Measurements from ENCODE around the gene VIPR2. TPM values are rescaled to one million over a fixed set of nuclear protein-coding genes. Genes with fewer than 3 reads are reported as not detected.
"Not testable (repeated sequence)": the region's sequence is repeated elsewhere in the genome, so short reads cannot be mapped to it uniquely, and the experiment has no call there.

VIPR2 gene
- total RNA-seq, 4 donors from 2014 or later, result 0.33 to 0.56 TPM; not detected in 2

GRCh38 chr7:159103382-159104187 lies 41.1 kb downstream of the VIPR2 start:
- no peaks in the 10 kb centered on the region for H3K36me3 ChIP-seq
- intact Hi-C loops (cut with DNase I), result no loop called here
- WGBS, 2 donors, result 90 to 92% methylated on average over 21 of the region's 21 CpGs
- no peak overlapping the region for H3K27ac ChIP-seq
- TF ChIP-seq POLR2A (IDR thresholded peaks at IDR 0.05), result no peak
- TF ChIP-seq, protein P1, sequence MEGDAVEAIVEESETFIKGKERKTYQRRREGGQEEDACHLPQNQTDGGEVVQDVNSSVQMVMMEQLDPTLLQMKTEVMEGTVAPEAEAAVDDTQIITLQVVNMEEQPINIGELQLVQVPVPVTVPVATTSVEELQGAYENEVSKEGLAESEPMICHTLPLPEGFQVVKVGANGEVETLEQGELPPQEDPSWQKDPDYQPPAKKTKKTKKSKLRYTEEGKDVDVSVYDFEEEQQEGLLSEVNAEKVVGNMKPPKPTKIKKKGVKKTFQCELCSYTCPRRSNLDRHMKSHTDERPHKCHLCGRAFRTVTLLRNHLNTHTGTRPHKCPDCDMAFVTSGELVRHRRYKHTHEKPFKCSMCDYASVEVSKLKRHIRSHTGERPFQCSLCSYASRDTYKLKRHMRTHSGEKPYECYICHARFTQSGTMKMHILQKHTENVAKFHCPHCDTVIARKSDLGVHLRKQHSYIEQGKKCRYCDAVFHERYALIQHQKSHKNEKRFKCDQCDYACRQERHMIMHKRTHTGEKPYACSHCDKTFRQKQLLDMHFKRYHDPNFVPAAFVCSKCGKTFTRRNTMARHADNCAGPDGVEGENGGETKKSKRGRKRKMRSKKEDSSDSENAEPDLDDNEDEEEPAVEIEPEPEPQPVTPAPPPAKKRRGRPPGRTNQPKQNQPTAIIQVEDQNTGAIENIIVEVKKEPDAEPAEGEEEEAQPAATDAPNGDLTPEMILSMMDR (IDR thresholded peaks at IDR 0.05), result no peak
- no peak overlapping the region for H3K4me3 ChIP-seq (replicated peaks in 1 of 3)
- H3K4me1 ChIP-seq, result no peaks in the 10 kb centered on the region
- no peak for DNase-seq
- H3K27me3 ChIP-seq, result no peaks in the 10 kb centered on the region
- H3K9me3 ChIP-seq, result no peaks in the 10 kb centered on the region

DNA sequence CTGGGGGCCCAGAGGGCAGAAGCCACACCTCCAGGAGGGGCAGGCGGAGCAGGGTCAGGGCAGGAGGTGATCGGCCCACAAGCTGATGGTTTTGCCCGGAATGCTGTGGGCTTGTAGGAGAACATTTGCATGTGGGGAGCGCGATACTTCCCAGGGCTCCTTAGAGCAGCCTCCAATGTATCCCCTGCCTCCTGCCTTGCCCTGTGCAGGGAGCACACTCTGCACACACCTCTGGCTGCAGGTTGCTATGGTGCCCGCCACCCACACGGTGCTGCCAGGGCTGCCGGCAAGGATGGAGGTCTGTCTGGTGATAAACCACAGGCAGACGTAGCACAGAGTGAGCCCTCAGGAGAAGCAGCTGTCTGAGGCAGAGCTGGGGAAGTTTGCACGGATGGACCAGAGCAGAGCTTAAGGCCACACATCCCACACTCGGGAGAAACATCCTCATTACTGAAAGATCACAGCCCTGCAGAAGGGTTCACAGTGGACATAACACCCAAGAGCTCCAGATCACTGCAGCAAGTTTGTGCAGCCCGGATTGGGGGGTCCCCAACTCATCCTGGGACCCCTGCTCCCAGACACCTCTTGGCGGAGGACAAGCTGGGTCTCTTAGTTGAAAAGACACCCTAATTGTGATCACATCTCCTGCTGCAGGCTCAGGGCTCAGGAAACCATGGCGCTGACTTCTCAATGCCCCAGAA lies 41.8 kb downstream of the VIPR2 start:
- TF ChIP-seq, protein P1 (IDR thresholded peaks at IDR 0.05), result no peak
- TF ChIP-seq POLR2A (IDR thresholded peaks at IDR 0.05), result no peak
- 87 to 92% methylated on average over 8 to 11 of the region's 14 CpGs for WGBS, 2 donors
- no peaks in the 10 kb centered on the region for H3K27me3 ChIP-seq
- intact Hi-C loops (cut with DNase I), result no loop called here
- H3K27ac ChIP-seq, result no peak overlapping the region
- H3K4me3 ChIP-seq (replicated peaks in 1 of 3), result no peak overlapping the region
- H3K36me3 ChIP-seq, result no peaks in the 10 kb centered on the region
- no peak for DNase-seq
- no peaks in the 10 kb centered on the region for H3K4me1 ChIP-seq
- H3K9me3 ChIP-seq, result no peaks in the 10 kb centered on the region

DNA sequence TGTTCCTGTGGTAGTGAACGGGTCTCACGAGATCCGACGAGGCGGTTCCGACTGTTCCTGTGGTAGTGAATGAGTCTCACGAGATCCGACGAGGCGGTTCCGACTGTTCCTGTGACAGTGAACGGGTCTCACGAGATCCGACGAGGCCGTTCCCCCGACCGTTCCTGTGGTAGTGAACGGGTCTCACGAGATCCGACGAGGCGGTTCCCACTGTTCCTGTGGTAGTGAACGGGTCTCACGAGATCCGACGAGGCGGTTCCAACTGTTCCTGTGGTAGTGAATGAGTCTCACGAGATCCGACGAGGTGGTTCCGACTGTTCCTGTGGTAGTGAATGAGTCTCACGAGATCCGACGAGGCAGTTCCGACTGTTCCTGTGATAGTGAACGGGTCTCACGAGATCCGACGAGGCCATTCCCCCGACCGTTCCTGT lies 43.0 kb downstream of the VIPR2 start:
- 93 to 95% methylated on average over 37 to 42 of the region's 42 CpGs for WGBS, 2 donors
- H3K27me3 ChIP-seq; H3K36me3 ChIP-seq; H3K27ac ChIP-seq; H3K9me3 ChIP-seq; intact Hi-C loops (cut with DNase I); H3K4me1 ChIP-seq; H3K4me3 ChIP-seq (replicated peaks in 1 of 3); DNase-seq: not testable (repeated sequence)

DNA sequence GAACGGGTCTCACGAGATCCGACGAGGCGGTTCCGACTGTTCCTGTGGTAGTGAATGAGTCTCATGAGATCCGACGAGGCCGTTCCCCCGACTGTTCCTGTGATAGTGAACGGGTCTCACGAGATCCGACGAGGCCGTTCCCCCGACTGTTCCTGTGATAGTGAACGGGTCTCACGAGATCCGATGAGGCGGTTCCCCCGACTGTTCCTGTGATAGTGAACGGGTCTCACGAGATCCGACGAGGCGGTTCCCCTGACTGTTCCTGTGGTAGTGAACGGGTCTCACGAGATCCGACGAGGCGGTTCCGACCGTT lies 43.6 kb downstream of the VIPR2 start:
- H3K9me3 ChIP-seq; H3K27ac ChIP-seq; H3K4me1 ChIP-seq; H3K27me3 ChIP-seq; H3K36me3 ChIP-seq; H3K4me3 ChIP-seq (replicated peaks in 1 of 3); intact Hi-C loops (cut with DNase I); DNase-seq: not testable (repeated sequence)
- 90 to 96% methylated on average over 33 of the region's 33 CpGs for WGBS, 2 donors

GRCh38 chr7:159100281-159101082 lies 44.2 kb downstream of the VIPR2 start:
- H3K27ac ChIP-seq; H3K9me3 ChIP-seq; H3K36me3 ChIP-seq; H3K4me1 ChIP-seq; H3K27me3 ChIP-seq; DNase-seq; intact Hi-C loops (cut with DNase I); H3K4me3 ChIP-seq (replicated peaks in 1 of 3): not testable (repeated sequence)
- WGBS, 2 donors, result 95 to 96% methylated on average over 37 of the region's 37 CpGs

GRCh38 chr7:159099711-159100231 lies 44.9 kb downstream of the VIPR2 start:
- Histone ChIP-seq H3K36me3 (no peaks in the 10 kb centered on the region), H3K4me3 (replicated peaks in 1 of 3) (no peak overlapping the region), H3K27ac (no peak overlapping the region), H3K4me1 (no peaks in the 10 kb centered on the region), H3K27me3 (no peaks in the 10 kb centered on the region), H3K9me3 (no peaks in the 10 kb centered on the region)
- no peak for TF ChIP-seq POLR2A (IDR thresholded peaks at IDR 0.05)
- TF ChIP-seq, protein P1 (IDR thresholded peaks at IDR 0.05), result no peak
- DNase-seq, result no peak
- 90 to 93% methylated on average over 2 to 8 of the region's 10 CpGs for WGBS, 2 donors
- intact Hi-C loops (cut with DNase I), result no loop called here
